Mesenchymal stem cell (in vitro differentiated cells and primary cell): ENCODE results near the gene GLTPD2.

Experiments
- DNase-seq: peaks from one replicate; pipeline ENCODE4 v3.0.0-alpha.2; 2013
- H2AFZ ChIP-seq: one replicate; pipeline ENCODE4 v1.6.1; 2013; ENCODE audit warnings: low read depth, mild to moderate bottlenecking, control low read depth, inconsistent platforms, low read length, moderate library complexity
- H2AK5ac ChIP-seq: 2 replicates; pipeline ENCODE4 v1.6.1; 2013; ENCODE audit warnings: low read length, moderate library complexity, mild to moderate bottlenecking, inconsistent platforms; ENCODE audit not compliant: severe bottlenecking
- H2BK120ac ChIP-seq: one replicate; pipeline ENCODE4 v1.6.1; 2013; ENCODE audit warnings: low read depth, mild to moderate bottlenecking, inconsistent platforms, low read length, moderate library complexity
- H2BK12ac ChIP-seq, 2 experiments: one replicate each; pipeline ENCODE4 v1.6.1; 2013; ENCODE audit warnings: inconsistent platforms in 2 of 2, low read length in 2 of 2, mild to moderate bottlenecking in 2 of 2, moderate library complexity in 2 of 2, control low read depth in 1 of 2
- H2BK15ac ChIP-seq: one replicate; pipeline ENCODE4 v1.6.1; 2013; ENCODE audit warnings: mild to moderate bottlenecking, low read depth, inconsistent platforms; ENCODE audit not compliant: poor library complexity, severe bottlenecking
- H2BK5ac ChIP-seq: 2 replicates; pipeline ENCODE4 v1.6.1; 2013; ENCODE audit warnings: low read depth, mild to moderate bottlenecking, low read length, control low read depth, inconsistent platforms; ENCODE audit not compliant: poor library complexity, severe bottlenecking
- H3K14ac ChIP-seq, 2 experiments: one replicate each; pipeline ENCODE4 v1.6.1; 2013; ENCODE audit warnings: inconsistent platforms in 2 of 2, low read length in 2 of 2, control low read depth in 1 of 2, mild to moderate bottlenecking in 1 of 2, moderate library complexity in 1 of 2
- H3K18ac ChIP-seq, 2 experiments: one replicate each; pipeline ENCODE4 v1.6.1; 2013; ENCODE audit warnings: inconsistent platforms in 2 of 2, low read length in 2 of 2, control low read depth in 1 of 2, low read depth in 1 of 2, mild to moderate bottlenecking in 1 of 2
- H3K23ac ChIP-seq, 2 experiments: one replicate each; pipeline ENCODE4 v1.6.1; 2013; ENCODE audit warnings: inconsistent platforms in 2 of 2, low read length in 2 of 2, mild to moderate bottlenecking in 2 of 2, moderate library complexity in 2 of 2, control low read depth in 1 of 2
- H3K27ac ChIP-seq: 2 replicates; pipeline ENCODE4 v1.5.1; 2013; ENCODE audit warnings: mild to moderate bottlenecking, moderate library complexity, low read length, control low read depth, inconsistent platforms; ENCODE audit not compliant: poor library complexity, severe bottlenecking
- H3K27me3 ChIP-seq, 2 experiments: 2 replicates each; pipeline versions ENCODE4 v1.6.1 to v1.7.0; 2013; ENCODE audit warnings: low read length in 2 of 2, mild to moderate bottlenecking in 2 of 2, moderate library complexity in 2 of 2, control low read depth in 1 of 2, inconsistent platforms in 1 of 2; ENCODE audit not compliant: control insufficient read depth in 1 of 2, insufficient read depth in 1 of 2
- H3K36me3 ChIP-seq, 2 experiments: 2 replicates each; pipeline versions ENCODE4 v1.6.1 to v1.7.0; 2013; ENCODE audit warnings: low read length in 2 of 2, control low read depth in 1 of 2, inconsistent platforms in 1 of 2, low read depth in 1 of 2, mild to moderate bottlenecking in 1 of 2; ENCODE audit not compliant: insufficient read depth in 2 of 2, control insufficient read depth in 1 of 2
- H3K4ac ChIP-seq, 2 experiments: one replicate each; pipeline ENCODE4 v1.6.1; 2013; ENCODE audit warnings: inconsistent platforms in 2 of 2, low read length in 2 of 2, mild to moderate bottlenecking in 2 of 2, moderate library complexity in 2 of 2, control low read depth in 1 of 2, low read depth in 1 of 2
- H3K4me1 ChIP-seq: 2 replicates; pipeline ENCODE4 v1.6.1; 2013; ENCODE audit warnings: low read depth, low read length, control low read depth; ENCODE audit not compliant: control insufficient read depth, insufficient read depth
- H3K4me2 ChIP-seq: 2 replicates; pipeline ENCODE4 v1.6.1; 2013; ENCODE audit warnings: low read length, mild to moderate bottlenecking, inconsistent platforms; ENCODE audit not compliant: poor library complexity, severe bottlenecking
- H3K4me3 ChIP-seq, 2 experiments: 2 replicates each; pipeline versions ENCODE4 v1.5.1 to v1.7.0; 2013; ENCODE audit warnings: low read length in 2 of 2, mild to moderate bottlenecking in 2 of 2, control low read depth in 1 of 2, low read depth in 1 of 2; ENCODE audit not compliant: insufficient read depth in 1 of 2
- H3K79me1 ChIP-seq: replicated peaks from 2 replicates; pipeline ENCODE4 v1.6.1; 2013; ENCODE audit warnings: mild to moderate bottlenecking, control low read depth, low read length, inconsistent platforms; ENCODE audit not compliant: poor library complexity, severe bottlenecking
- H3K9ac ChIP-seq: 2 replicates; pipeline ENCODE4 v1.7.0; 2013; ENCODE audit warnings: mild to moderate bottlenecking, low read length, moderate library complexity
- H3K9me3 ChIP-seq: 2 replicates; pipeline ENCODE4 v1.7.0; 2013; ENCODE audit warnings: mild to moderate bottlenecking, low read length; ENCODE audit not compliant: control insufficient read depth
- H4K8ac ChIP-seq: one replicate; pipeline ENCODE4 v1.6.1; 2013; ENCODE audit warnings: inconsistent platforms, mild to moderate bottlenecking, low read length, moderate library complexity
- H4K91ac ChIP-seq: one replicate; pipeline ENCODE4 v1.6.1; 2013; ENCODE audit warnings: mild to moderate bottlenecking, low read length, inconsistent platforms
- WGBS: methylation state at CpG from one replicate; pipeline ENCODE4 v1.1.7; 2013; ENCODE audit warnings: mixed read lengths; 5-methylcytosine and 5-hydroxymethylcytosine counted together

GLTPD2 gene

GRCh38 chr17:4743216-4743615, 45.5 kb upstream of the GLTPD2 start:
- Histone ChIP-seq H2BK120ac (no peak overlapping the region), H2BK12ac (no peak overlapping the region), H2BK5ac (no peak overlapping the region), H2AFZ (no peak overlapping the region), H3K23ac (no peak overlapping the region), H3K14ac (no peak overlapping the region), H4K8ac (no peak overlapping the region), H2AK5ac (no peak overlapping the region), H3K4me1 (peaks cover 22% of the 10 kb centered on the region), H3K27ac (no peak overlapping the region), H3K18ac (no peak overlapping the region), H3K9me3 (no peaks in the 10 kb centered on the region), H3K79me1 (no peaks in the 10 kb centered on the region), H3K4me2 (no peak overlapping the region), H2BK15ac (no peak overlapping the region), H3K4ac (no peak overlapping the region), H3K36me3 (no peaks in the 10 kb centered on the region), H3K27me3 (peaks cover 71 to 75% of the 10 kb centered on the region in 2 experiments), H3K4me3 (no peak overlapping the region), H4K91ac (no peak overlapping the region), H3K9ac (no peak overlapping the region)
- WGBS, result 78% methylated on average over 4 of the region's 8 CpGs
- no peak for DNase-seq

- no peak overlapping the region for H3K27ac ChIP-seq
- H2BK12ac ChIP-seq, result no peak overlapping the region
- no peak overlapping the region for H2AFZ ChIP-seq
- H2BK5ac ChIP-seq, result no peak overlapping the region
- no peak overlapping the region for H2AK5ac ChIP-seq
- no peaks in the 10 kb centered on the region for H3K79me1 ChIP-seq
- no peak overlapping the region for H3K14ac ChIP-seq
- H4K91ac ChIP-seq, result no peak overlapping the region
- H4K8ac ChIP-seq, result no peak overlapping the region
- no peak overlapping the region for H3K18ac ChIP-seq
- no peak for DNase-seq
- H3K23ac ChIP-seq, result no peak overlapping the region
- H3K4me1 ChIP-seq, result peaks cover 15% of the 10 kb centered on the region
- no peak overlapping the region for H3K4ac ChIP-seq
- no peak overlapping the region for H3K4me3 ChIP-seq
- no peaks in the 10 kb centered on the region for H3K9me3 ChIP-seq
- no peak overlapping the region for H2BK120ac ChIP-seq
- no peak overlapping the region for H3K4me2 ChIP-seq
- peaks cover 69 to 75% of the 10 kb centered on the region in 2 experiments for H3K27me3 ChIP-seq
- H2BK15ac ChIP-seq, result no peak overlapping the region
- H3K9ac ChIP-seq, result no peak overlapping the region
- no peaks in the 10 kb centered on the region for H3K36me3 ChIP-seq
- WGBS, result 93% methylated on average over 9 of the region's 9 CpGs
Measured at GRCh38 chr17:4743898-4744297, 44.9 kb upstream of the GLTPD2 start.

GRCh38 chr17:4744999-4745969, 43.5 kb upstream of the GLTPD2 start:
- Histone ChIP-seq H3K23ac (no peak overlapping the region), H2BK15ac (no peak overlapping the region), H3K9me3 (no peaks in the 10 kb centered on the region), H3K4me3 (no peak overlapping the region), H2AFZ (no peak overlapping the region), H3K4me1 (peaks cover 7% of the 10 kb centered on the region), H2BK5ac (no peak overlapping the region), H2AK5ac (no peak overlapping the region), H3K4me2 (no peak overlapping the region), H2BK12ac (no peak overlapping the region), H3K9ac (no peak overlapping the region), H4K91ac (no peak overlapping the region), H2BK120ac (no peak overlapping the region), H3K18ac (no peak overlapping the region), H3K14ac (no peak overlapping the region), H3K4ac (no peak overlapping the region), H3K27ac (no peak overlapping the region), H3K36me3 (no peaks in the 10 kb centered on the region), H3K27me3 (peaks cover 64 to 75% of the 10 kb centered on the region in 2 experiments), H4K8ac (no peak overlapping the region), H3K79me1 (no peaks in the 10 kb centered on the region)
- 10% methylated on average over 45 of the region's 51 CpGs for WGBS
- DNase-seq, result no peak

GRCh38 chr17:4747847-4748246, 40.9 kb upstream of the GLTPD2 start:
- 78% methylated on average over 5 of the region's 5 CpGs for WGBS
- H3K23ac ChIP-seq, result no peak overlapping the region

More at GRCh38 chr17:4747847-4748246, 40.9 kb upstream of the GLTPD2 start:
- no peak overlapping the region for H2BK5ac ChIP-seq
- H3K4me1 ChIP-seq, result peaks cover 7% of the 10 kb centered on the region
- H2BK12ac ChIP-seq, result no peak overlapping the region
- no peaks in the 10 kb centered on the region for H3K79me1 ChIP-seq
- H3K27me3 ChIP-seq, result peaks cover 51 to 76% of the 10 kb centered on the region in 2 experiments
- no peak overlapping the region for H2AK5ac ChIP-seq
- no peak overlapping the region for H3K27ac ChIP-seq
- no peak overlapping the region for H2BK15ac ChIP-seq
- H3K4me3 ChIP-seq, result no peak overlapping the region
- DNase-seq, result no peak
- H4K91ac ChIP-seq, result no peak overlapping the region
- no peak overlapping the region for H3K14ac ChIP-seq
- H2AFZ ChIP-seq, result no peak overlapping the region
- no peak overlapping the region for H3K9ac ChIP-seq
- no peaks in the 10 kb centered on the region for H3K9me3 ChIP-seq
- H3K4me2 ChIP-seq, result no peak overlapping the region
- H4K8ac ChIP-seq, result no peak overlapping the region
- H3K36me3 ChIP-seq, result no peaks in the 10 kb centered on the region
- no peak overlapping the region for H3K18ac ChIP-seq
- no peak overlapping the region for H2BK120ac ChIP-seq
- no peak overlapping the region for H3K4ac ChIP-seq
